HEK293T (cell line): ENCODE measurements around the gene BHMT2.

Experiments used
- LEF1 ChIP-seq: fragments of 450-650 bp; IDR thresholded peaks from 2 replicates; pipeline ENCODE4 v1.6.1; 2017; ENCODE audit warnings: mild to moderate bottlenecking, borderline replicate concordance
- SUZ12 ChIP-seq: fragments of 450-650 bp; IDR thresholded peaks from 2 replicates; pipeline ENCODE4 v1.6.1; 2016; ENCODE audit warnings: mild to moderate bottlenecking

DNA sequence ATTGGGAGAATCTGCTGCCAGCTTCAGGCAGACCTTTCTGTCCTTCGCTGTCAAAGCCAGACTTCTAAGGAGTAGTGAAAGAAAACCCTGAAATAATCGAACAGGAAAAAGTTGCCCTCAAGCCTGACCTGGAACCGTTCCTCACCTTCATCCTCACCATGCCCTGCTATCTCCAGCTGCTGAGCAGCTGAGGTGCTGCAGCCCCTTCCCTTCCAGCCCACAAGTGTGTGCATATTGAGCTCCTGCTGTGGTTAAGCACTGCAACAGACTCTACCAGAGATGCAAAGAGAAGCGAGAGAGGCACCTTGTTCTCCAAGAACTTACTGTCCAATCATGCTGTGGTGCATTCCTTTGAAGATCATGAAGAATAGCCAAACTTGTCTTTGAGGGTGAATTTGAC is 18.9 kb downstream of the BHMT2 start:
- no peak for TF ChIP-seq SUZ12
- no peak for TF ChIP-seq LEF1
